HG02763 (cell line): ENCODE measurements around the gene RNF183.

Experiments used
- ATAC-seq: cut with Tn5 transposase; IDR thresholded peaks from one replicate; pipeline ENCODE4 v1.9.1; 2021; ENCODE audit warnings: mild to moderate bottlenecking, moderate library complexity; ENCODE audit not compliant: unreplicated experiment

The RNF183 gene

GRCh38 chr9:113302792-113303418, at the start of gene RNF183:
Gene RNF183, minus strand, starts transcription at chr9:113303376. Its CDS starts 5,192 bp downstream, at chr9:113298184.
- ATAC-seq, result no peak

- ATAC-seq, result no peak
These were observed 49.2 kb upstream of the RNF183 start for GRCh38 chr9:113352411-113352810.

- ATAC-seq, result no peak
These were observed 48.8 kb upstream of the RNF183 start for GRCh38 chr9:113352006-113352405.

GRCh38 chr9:113350937-113351336, 47.8 kb upstream of the RNF183 start:
- ATAC-seq, result no peak

GRCh38 chr9:113350107-113350661, 47.0 kb upstream of the RNF183 start:
- no peak for ATAC-seq

GRCh38 chr9:113349445-113350094, 46.4 kb upstream of the RNF183 start, which contains the start of gene BSPRY:
Gene BSPRY, plus strand, starts transcription at chr9:113349541. Its CDS starts 39 bp downstream, at chr9:113349580.
- ATAC-seq, result peak; percentile 37

- ATAC-seq, result no peak
These were observed 45.9 kb upstream of the RNF183 start for GRCh38 chr9:113349066-113349444.

- no peak for ATAC-seq
These were observed 45.3 kb upstream of the RNF183 start for GRCh38 chr9:113348437-113348836.

- no peak for ATAC-seq
These were observed 42.5 kb upstream of the RNF183 start for GRCh38 chr9:113345671-113346070.

GRCh38 chr9:113345190-113345589, 42.0 kb upstream of the RNF183 start:
- no peak for ATAC-seq

GRCh38 chr9:113343732-113344231, 40.6 kb upstream of the RNF183 start:
- ATAC-seq, result no peak

- no peak for ATAC-seq
These were observed 38.7 kb upstream of the RNF183 start for GRCh38 chr9:113341712-113342410.

GRCh38 chr9:113340011-113340699, 37.0 kb upstream of the RNF183 start, which contains the start of gene WDR31:
Gene WDR31, minus strand, starts transcription at chr9:113340275. Its CDS starts 8,253 bp downstream, at chr9:113332022.
- peak; percentile 96 for ATAC-seq

GRCh38 chr9:113337714-113338113, 34.5 kb upstream of the RNF183 start:
- ATAC-seq, result no peak

GRCh38 chr9:113331780-113332179, 28.6 kb upstream of the RNF183 start:
- ATAC-seq, result no peak

- ATAC-seq, result no peak
These were observed 25.0 kb upstream of the RNF183 start for GRCh38 chr9:113328045-113328782.

GRCh38 chr9:113326230-113326629, 23.1 kb upstream of the RNF183 start:
- no peak for ATAC-seq

- ATAC-seq, result no peak
These were observed 19.5 kb upstream of the RNF183 start for GRCh38 chr9:113322671-113323070.

- no peak for ATAC-seq
These were observed 16.9 kb upstream of the RNF183 start for GRCh38 chr9:113320051-113320450.

GRCh38 chr9:113319054-113319453, 15.9 kb upstream of the RNF183 start:
- no peak for ATAC-seq
